ENCODE results near the gene CALY.
"Not testable (repeated sequence)": the region's sequence is repeated elsewhere in the genome, so short reads cannot be mapped to it uniquely, and the experiment has no call there.

The CALY gene

GRCh38 chr10:133336577-133337369 lies at the start of gene CALY:
TSS of gene CALY (minus strand) at chr10:133336896. CDS start at chr10:133328989, 7,907 bp downstream.
- DNase-seq (ENCODE audit: low read depth in 2 of 2), result peak; percentile 48 to 53

- no peak for DNase-seq (ENCODE audit: low read depth in 2 of 2)
Observed at GRCh38 chr10:133385214-133385613, 48.5 kb upstream of the CALY start.

GRCh38 chr10:133384071-133384470 lies 47.4 kb upstream of the CALY start:
- no peak for DNase-seq (ENCODE audit: low read depth in 2 of 2)

- no peak for DNase-seq (ENCODE audit: low read depth in 2 of 2)
Observed at GRCh38 chr10:133383551-133383950, 46.9 kb upstream of the CALY start.

- DNase-seq (ENCODE audit: low read depth in 2 of 2), result no peak
Observed at GRCh38 chr10:133381036-133381435, 44.3 kb upstream of the CALY start.

GRCh38 chr10:133379801-133380666 lies 43.3 kb upstream of the CALY start:
- DNase-seq (ENCODE audit: low read depth in 2 of 2), result no peak

- DNase-seq (ENCODE audit: low read depth in 2 of 2), result peak in 1 of 2 donors; percentile 54
Observed at GRCh38 chr10:133379152-133379800, 42.6 kb upstream of the CALY start, which contains the start of gene PAOX. TSS of gene PAOX (plus strand) at chr10:133379262. CDS start at chr10:133379317, 55 bp downstream.

- peak in 1 of 2 donors; percentile 50 for DNase-seq (ENCODE audit: low read depth in 2 of 2)
Observed at GRCh38 chr10:133378251-133379096, 41.8 kb upstream of the CALY start.

- DNase-seq (ENCODE audit: low read depth in 2 of 2), result no peak
Observed at GRCh38 chr10:133377818-133378250, 41.1 kb upstream of the CALY start.

GRCh38 chr10:133377025-133377817 lies 40.5 kb upstream of the CALY start:
- no peak for DNase-seq (ENCODE audit: low read depth in 2 of 2)

GRCh38 chr10:133376183-133376582 lies 39.5 kb upstream of the CALY start:
- not testable (repeated sequence) for DNase-seq (ENCODE audit: low read depth in 2 of 2)

- DNase-seq (ENCODE audit: low read depth in 2 of 2), result no peak
Observed at GRCh38 chr10:133375357-133376115, 38.8 kb upstream of the CALY start.

GRCh38 chr10:133373174-133374090 lies 36.7 kb upstream of the CALY start, which contains the start of gene ECHS1:
TSS of gene ECHS1 (minus strand) at chr10:133373354. CDS start at chr10:133373333, 21 bp downstream.
- peak; percentile 93 to 95 for DNase-seq (ENCODE audit: low read depth in 2 of 2)

GRCh38 chr10:133372507-133372906 lies 35.8 kb upstream of the CALY start:
- DNase-seq (ENCODE audit: low read depth in 2 of 2), result no peak

GRCh38 chr10:133370030-133370786 lies 33.5 kb upstream of the CALY start:
- DNase-seq (ENCODE audit: low read depth in 2 of 2), result no peak

GRCh38 chr10:133368153-133368552 lies 31.5 kb upstream of the CALY start:
- DNase-seq (ENCODE audit: low read depth in 2 of 2), result no peak

- not testable (repeated sequence) for DNase-seq (ENCODE audit: low read depth in 2 of 2)
Observed at GRCh38 chr10:133367461-133367860, 30.8 kb upstream of the CALY start.

All from stimulated activated CD4-positive, alpha-beta T cell treated with anti-CD3 and anti-CD28 coated beads, Interleukin-4, amount 100 ng/mL, for 48 hours (primary cell).